Stimulated activated naive B cell treated with anti-CD40 and anti-IgM and Interleukin-4, amounts not matched to agents 10 μg/mL and 1 μg/mL and 100 μg/mL, for 72 hours (primary cell): Measurements from ENCODE around the gene CD209.
"Not testable (repeated sequence)": the region's sequence is repeated elsewhere in the genome, so short reads cannot be mapped to it uniquely, and the experiment has no call there.

ENCODE experiments used
- ATAC-seq, 2 donors: fragments of 150-1000 bp; cut with Tn5 transposase; replicated peaks; 2 replicates each; pipeline ENCODE4 v1.10.0; 2021; ENCODE audit warnings: moderate library complexity in 1 of 2
- DNase-seq: peaks from one replicate; pipeline ENCODE4 v3.0.0; 2021
- H3K27ac Mint-ChIP-seq: one replicate; pipeline ENCODE4 v1.8.0; 2022; ENCODE audit warnings: mild to moderate bottlenecking, mixed read lengths
- H3K27me3 Mint-ChIP-seq, 2 donors: one replicate each; pipeline ENCODE4 v1.8.0; 2022; ENCODE audit warnings: mixed read lengths in 2 of 2
- H3K36me3 Mint-ChIP-seq, 2 donors: one replicate each; pipeline ENCODE4 v1.8.0; 2022; ENCODE audit warnings: mixed read lengths in 2 of 2, mild to moderate bottlenecking in 1 of 2
- H3K4me1 Mint-ChIP-seq, 2 donors: one replicate each; pipeline ENCODE4 v1.8.0; 2022; ENCODE audit warnings: mixed read lengths in 2 of 2, mild to moderate bottlenecking in 1 of 2
- H3K4me3 Mint-ChIP-seq, 2 donors: one replicate each; pipeline ENCODE4 v1.8.0; 2022; ENCODE audit warnings: mild to moderate bottlenecking in 2 of 2, mixed read lengths in 2 of 2, moderate library complexity in 1 of 2
- H3K9me3 Mint-ChIP-seq, 2 donors: one replicate each; pipeline ENCODE4 v1.8.0; 2022; ENCODE audit warnings: mixed read lengths in 2 of 2, mild to moderate bottlenecking in 1 of 2

CD209 gene

GRCh38 chr19:7746903-7747884 lies at the start of gene CD209:
CD209 (minus strand) TSS chr19:7747534; CDS start chr19:7747511, 23 bp downstream.
- no peak for ATAC-seq
- Mint-ChIP-seq H3K4me3 (peak within 1 kb of the TSS; percentile 34 to 60), H3K27ac (peak within 1 kb of the TSS; percentile 83)

GRCh38 chr19:7795555-7796161 lies 48.3 kb upstream of the CD209 start:
- Mint-ChIP-seq H3K27me3 (no peaks in the 10 kb centered on the region), H3K4me3 (no peak overlapping the region), H3K9me3 (peaks cover 3 to 4% of the 10 kb centered on the region in 2 donors), H3K36me3 (peaks cover 2 to 5% of the 10 kb centered on the region in 2 donors), H3K4me1 (peaks cover 17 to 26% of the 10 kb centered on the region in 2 donors), H3K27ac (no peak overlapping the region)
- ATAC-seq (no peak), DNase-seq (no peak)

More at GRCh38 chr19:7746903-7747884, at the start of gene CD209:
- peaks cover 12 to 17% of the 10 kb centered on the region in 2 donors for H3K36me3 Mint-ChIP-seq
- H3K27me3 Mint-ChIP-seq, result peaks cover 0 to 8% of the 10 kb centered on the region in 2 donors
- peaks cover 9 to 19% of the 10 kb centered on the region in 2 donors for H3K9me3 Mint-ChIP-seq
- no peak for DNase-seq
- H3K4me1 Mint-ChIP-seq, result peaks cover 60 to 76% of the 10 kb centered on the region in 2 donors

GRCh38 chr19:7793493-7793892 lies 46.2 kb upstream of the CD209 start:
- ATAC-seq (no peak), DNase-seq (no peak)
- Mint-ChIP-seq H3K27ac (no peak overlapping the region), H3K27me3 (peaks cover 7 to 12% of the 10 kb centered on the region in 2 donors), H3K4me3 (no peak overlapping the region), H3K4me1 (peaks cover 20 to 30% of the 10 kb centered on the region in 2 donors), H3K36me3 (peaks cover 2 to 5% of the 10 kb centered on the region in 2 donors), H3K9me3 (peaks cover 3 to 4% of the 10 kb centered on the region in 2 donors)

- not testable (repeated sequence) for H3K36me3 Mint-ChIP-seq, DNase-seq, H3K27ac Mint-ChIP-seq, H3K4me3 Mint-ChIP-seq, ATAC-seq, H3K9me3 Mint-ChIP-seq
- Mint-ChIP-seq H3K4me1 (peaks cover 25 to 37% of the 10 kb centered on the region in 2 donors), H3K27me3 (peaks cover 14 to 20% of the 10 kb centered on the region in 2 donors)
Observed at GRCh38 chr19:7792701-7793100, 45.4 kb upstream of the CD209 start.

- H3K4me3 Mint-ChIP-seq, result no peak overlapping the region
- H3K4me1 Mint-ChIP-seq, result peaks cover 27 to 42% of the 10 kb centered on the region in 2 donors
Observed at GRCh38 chr19:7792281-7792680, 44.9 kb upstream of the CD209 start.

GRCh38 chr19:7790416-7790815 lies 43.1 kb upstream of the CD209 start:
- Mint-ChIP-seq H3K27ac (no peak overlapping the region), H3K4me1 (peaks cover 28 to 45% of the 10 kb centered on the region in 2 donors), H3K27me3 (peaks cover 21 to 31% of the 10 kb centered on the region in 2 donors), H3K9me3 (peaks cover 3 to 4% of the 10 kb centered on the region in 2 donors), H3K4me3 (peak overlapping the region in 1 of 2 donors; percentile 44), H3K36me3 (peaks cover 4 to 8% of the 10 kb centered on the region in 2 donors)
- ATAC-seq, result no peak
- no peak for DNase-seq

More at GRCh38 chr19:7792281-7792680, 44.9 kb upstream of the CD209 start:
- Mint-ChIP-seq H3K36me3 (peaks cover 3 to 5% of the 10 kb centered on the region in 2 donors), H3K27ac (no peak overlapping the region), H3K27me3 (peaks cover 18 to 24% of the 10 kb centered on the region in 2 donors), H3K9me3 (peaks cover 3 to 4% of the 10 kb centered on the region in 2 donors)
- DNase-seq, result no peak
- no peak for ATAC-seq

GRCh38 chr19:7789447-7789846 lies 42.1 kb upstream of the CD209 start:
- DNase-seq, result peak; percentile 7
- peak; percentile 61 to 75 for ATAC-seq
- peak overlapping the region; percentile 83 for H3K27ac Mint-ChIP-seq
- peaks cover 21 to 34% of the 10 kb centered on the region in 2 donors for H3K27me3 Mint-ChIP-seq
- H3K4me3 Mint-ChIP-seq, result peak overlapping the region; percentile 77 to 86
- H3K36me3 Mint-ChIP-seq, result peaks cover 4 to 9% of the 10 kb centered on the region in 2 donors
- H3K4me1 Mint-ChIP-seq, result peaks cover 28 to 45% of the 10 kb centered on the region in 2 donors
- peaks cover 3 to 9% of the 10 kb centered on the region in 2 donors for H3K9me3 Mint-ChIP-seq

- Mint-ChIP-seq H3K4me1 (peaks cover 28 to 47% of the 10 kb centered on the region in 2 donors), H3K27me3 (peaks cover 23 to 36% of the 10 kb centered on the region in 2 donors), H3K4me3 (peak overlapping the region; percentile 77 to 86), H3K9me3 (peaks cover 3 to 9% of the 10 kb centered on the region in 2 donors), H3K36me3 (peaks cover 4 to 9% of the 10 kb centered on the region in 2 donors), H3K27ac (peak overlapping the region; percentile 83)
- no peak for DNase-seq
- peak in 1 of 2 donors; percentile 22 for ATAC-seq
Observed at GRCh38 chr19:7788933-7789323, 41.6 kb upstream of the CD209 start.

- Mint-ChIP-seq H3K27ac (peak overlapping the region; percentile 56), H3K4me3 (peak overlapping the region; percentile 65 to 86), H3K4me1 (peaks cover 28 to 51% of the 10 kb centered on the region in 2 donors), H3K27me3 (peaks cover 28 to 42% of the 10 kb centered on the region in 2 donors), H3K36me3 (peaks cover 3 to 9% of the 10 kb centered on the region in 2 donors), H3K9me3 (peaks cover 0 to 7% of the 10 kb centered on the region in 2 donors)
- ATAC-seq (peak; percentile 39 to 43), DNase-seq (no peak)
Observed at GRCh38 chr19:7788178-7788932, 41.0 kb upstream of the CD209 start.

- Mint-ChIP-seq H3K9me3 (peaks cover 0 to 6% of the 10 kb centered on the region in 2 donors), H3K27me3 (peaks cover 29 to 44% of the 10 kb centered on the region in 2 donors), H3K36me3 (peaks cover 3 to 7% of the 10 kb centered on the region in 2 donors), H3K4me1 (peaks cover 27 to 50% of the 10 kb centered on the region in 2 donors), H3K4me3 (peak overlapping the region; percentile 65 to 80), H3K27ac (peak overlapping the region; percentile 85)
- ATAC-seq (peak; percentile 13 to 30), DNase-seq (no peak)
Observed at GRCh38 chr19:7787602-7788177, 40.4 kb upstream of the CD209 start.

GRCh38 chr19:7787141-7787540 lies 39.8 kb upstream of the CD209 start:
- ATAC-seq (no peak), DNase-seq (no peak)
- peak overlapping the region; percentile 85 for H3K27ac Mint-ChIP-seq
- peaks cover 29 to 44% of the 10 kb centered on the region in 2 donors for H3K27me3 Mint-ChIP-seq
- peak overlapping the region in 1 of 2 donors; percentile 61 for H3K4me3 Mint-ChIP-seq
- H3K9me3 Mint-ChIP-seq, result peaks cover 0 to 5% of the 10 kb centered on the region in 2 donors
- H3K36me3 Mint-ChIP-seq, result peaks cover 3 to 4% of the 10 kb centered on the region in 2 donors
- peaks cover 21 to 44% of the 10 kb centered on the region in 2 donors for H3K4me1 Mint-ChIP-seq

GRCh38 chr19:7784856-7785255 lies 37.5 kb upstream of the CD209 start:
- ATAC-seq, result no peak
- peaks cover 0 to 5% of the 10 kb centered on the region in 2 donors for H3K9me3 Mint-ChIP-seq
- H3K4me3 Mint-ChIP-seq, result no peak overlapping the region
- DNase-seq, result no peak
- H3K36me3 Mint-ChIP-seq, result peaks cover 3 to 4% of the 10 kb centered on the region in 2 donors
- H3K27me3 Mint-ChIP-seq, result peaks cover 33 to 44% of the 10 kb centered on the region in 2 donors
- no peak overlapping the region for H3K27ac Mint-ChIP-seq
- peaks cover 20 to 32% of the 10 kb centered on the region in 2 donors for H3K4me1 Mint-ChIP-seq

GRCh38 chr19:7783991-7784423 lies 36.7 kb upstream of the CD209 start:
- ATAC-seq, result no peak
- Mint-ChIP-seq H3K36me3 (peaks cover 3 to 4% of the 10 kb centered on the region in 2 donors), H3K27me3 (peaks cover 29 to 37% of the 10 kb centered on the region in 2 donors), H3K4me1 (peaks cover 14 to 27% of the 10 kb centered on the region in 2 donors), H3K9me3 (peaks cover 0 to 5% of the 10 kb centered on the region in 2 donors), H3K4me3 (no peak overlapping the region), H3K27ac (peak overlapping the region; percentile 27)
- no peak for DNase-seq
